ENCODE data around the gene SSH2.
"Not testable (repeated sequence)": the region's sequence is repeated elsewhere in the genome, so short reads cannot be mapped to it uniquely, and the experiment has no call there.

SSH2 gene
- total RNA-seq = 67.7 to 74.7 reads per million in 2 donors

GRCh38 chr17:29929533-29930408 lies at the start of gene SSH2:
SSH2 (minus strand) TSS chr17:29930228; CDS start chr17:29930000, 228 bp downstream.
- DNase-seq = peak; percentile 75 to 94 (median 84)

DNA sequence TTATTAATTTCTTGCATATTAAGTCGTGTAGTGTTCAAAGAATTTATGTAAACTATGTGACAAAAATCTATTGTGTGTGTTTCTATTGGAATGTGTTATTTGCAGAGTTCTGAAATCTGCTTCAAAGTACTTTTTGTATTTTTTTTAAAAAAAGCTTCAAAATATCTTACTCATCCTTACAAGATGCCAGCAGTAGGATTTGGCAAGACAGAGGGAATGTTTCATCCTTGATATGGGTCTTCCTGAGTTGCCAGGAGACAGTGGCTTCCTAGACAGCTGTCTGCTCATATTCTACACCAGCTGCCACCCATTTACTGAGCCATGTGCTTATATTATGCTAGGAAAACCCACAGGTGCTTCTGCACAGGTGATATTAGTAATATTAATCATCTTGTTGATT lies 47.8 kb upstream of the SSH2 start:
- no peak for DNase-seq

- no peak for DNase-seq
Measured at GRCh38 chr17:29973005-29973404, 43.0 kb upstream of the SSH2 start.

DNA sequence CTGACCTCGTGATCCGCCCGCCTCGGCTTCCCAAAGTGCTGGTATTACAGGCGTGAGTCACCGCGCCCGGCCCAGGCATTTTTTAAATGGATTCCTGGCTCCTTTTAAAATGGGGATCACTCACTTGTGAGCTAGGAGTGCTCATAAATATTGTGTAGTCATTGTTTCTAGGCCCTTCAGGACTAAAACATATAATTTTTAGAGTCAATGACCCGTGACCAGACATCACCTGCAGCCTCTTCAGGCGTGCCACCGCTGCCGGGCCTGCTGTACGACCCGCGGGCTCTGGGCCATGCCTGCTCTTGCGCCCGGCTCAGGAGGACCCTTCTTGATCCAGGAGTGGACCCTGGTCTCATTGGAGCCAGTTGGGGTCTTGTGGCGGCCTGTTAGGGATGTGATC lies 42.2 kb upstream of the SSH2 start:
- no peak for DNase-seq

DNA sequence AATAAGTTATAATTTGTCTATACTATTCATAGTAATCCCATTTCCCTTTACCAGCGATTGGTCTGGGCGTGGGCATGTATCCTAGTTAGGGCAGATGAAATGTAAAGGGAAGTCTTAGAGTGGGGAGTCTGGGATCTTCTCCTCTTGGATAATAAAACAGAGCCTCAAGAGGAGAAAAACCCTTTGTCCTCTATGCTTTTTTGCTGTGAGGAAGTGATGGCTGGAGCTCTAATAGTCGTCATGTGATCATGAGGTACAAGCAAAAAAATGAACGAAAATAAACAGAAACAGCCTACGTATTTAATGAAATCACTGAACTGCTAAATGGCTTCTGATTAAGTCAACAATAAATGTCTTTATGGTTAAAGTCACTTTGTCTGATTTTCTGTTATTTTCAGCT lies 38.2 kb upstream of the SSH2 start:
- no peak for DNase-seq

DNA sequence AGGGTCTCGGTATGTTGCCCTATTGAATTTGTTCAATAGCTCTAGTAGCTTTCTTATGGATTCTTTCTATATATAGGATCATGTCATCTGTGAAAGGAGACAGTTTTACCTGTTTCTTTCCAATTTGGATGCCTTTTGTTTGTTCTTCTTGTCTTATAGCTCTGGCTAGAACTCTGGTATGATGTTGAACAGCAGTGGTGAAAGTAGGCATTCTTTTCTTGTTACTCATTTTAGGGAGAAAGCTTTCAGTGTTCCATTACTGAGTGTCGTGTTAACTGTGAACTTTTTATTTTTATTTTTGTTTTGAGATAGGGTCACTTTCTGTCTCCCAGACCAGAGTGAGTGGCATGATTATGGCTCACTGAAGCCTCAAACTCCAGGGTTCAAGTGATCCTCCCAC lies 32.6 kb upstream of the SSH2 start:
- no peak for DNase-seq

DNA sequence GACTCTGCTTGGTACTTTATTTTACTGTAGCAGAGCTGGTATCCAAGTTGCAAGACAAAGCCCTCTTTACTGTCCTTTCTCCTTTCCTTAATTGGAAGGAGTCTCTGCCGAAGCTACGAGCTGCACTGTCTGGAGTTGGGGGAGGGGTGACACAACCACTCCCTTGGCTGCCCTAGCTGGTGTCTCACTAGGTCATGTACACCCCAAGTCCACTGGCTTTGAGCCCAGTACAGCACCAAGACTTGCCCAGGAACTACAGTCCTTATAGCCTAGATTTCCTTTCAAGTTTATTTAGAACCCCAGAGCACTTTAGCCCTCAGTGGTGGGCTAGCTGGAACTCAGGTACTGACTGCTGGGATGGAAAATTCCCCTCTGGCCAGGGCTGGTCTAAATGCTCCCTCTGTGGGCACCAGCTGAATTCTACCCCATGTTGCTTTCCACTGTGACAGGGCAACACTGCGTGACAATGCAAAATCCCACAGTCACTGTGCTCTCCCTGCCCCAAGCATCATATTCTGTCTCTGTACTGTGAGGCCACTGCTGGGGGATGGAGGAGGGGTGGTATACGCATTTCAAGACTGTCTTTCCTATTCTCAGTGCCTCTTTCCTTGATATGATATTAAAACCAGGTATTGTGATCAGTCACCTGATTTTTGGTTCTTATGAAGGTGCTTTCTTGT lies 29.8 kb upstream of the SSH2 start:
- no peak for DNase-seq

DNA sequence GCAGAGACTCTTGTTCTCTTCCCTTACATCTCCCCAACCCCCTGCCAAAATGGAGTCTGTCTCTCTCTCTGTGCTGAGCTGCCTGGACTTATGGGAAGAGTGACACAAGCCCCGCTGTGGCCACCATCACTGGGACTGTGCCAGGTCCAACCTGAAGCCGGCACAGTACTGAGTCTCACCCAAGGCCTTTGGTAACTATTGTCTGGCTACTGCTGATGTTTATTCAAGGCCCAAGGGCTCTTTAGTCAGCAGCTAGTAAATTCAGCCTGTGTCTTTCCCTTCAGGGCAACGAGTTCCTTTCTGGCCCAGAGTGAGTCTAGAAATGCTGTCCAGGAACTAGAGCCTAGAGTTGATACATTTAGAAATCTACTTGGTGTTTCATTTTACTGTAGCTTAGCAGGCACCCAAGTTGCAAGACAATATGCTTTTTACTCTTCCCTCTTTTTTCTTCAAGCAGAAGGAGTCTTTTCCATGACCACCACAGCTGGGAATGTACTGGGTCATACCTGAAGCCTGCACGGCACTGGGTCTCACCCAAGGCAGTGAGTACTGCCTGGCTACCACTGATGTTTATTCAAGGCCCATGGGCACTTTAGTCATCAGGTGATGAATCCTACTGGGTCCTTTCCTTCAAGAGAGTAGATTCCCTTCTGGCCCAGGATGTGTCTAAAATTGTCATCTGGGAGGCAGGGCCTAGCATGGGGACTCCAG lies 29.1 kb upstream of the SSH2 start:
- no peak for DNase-seq

DNA sequence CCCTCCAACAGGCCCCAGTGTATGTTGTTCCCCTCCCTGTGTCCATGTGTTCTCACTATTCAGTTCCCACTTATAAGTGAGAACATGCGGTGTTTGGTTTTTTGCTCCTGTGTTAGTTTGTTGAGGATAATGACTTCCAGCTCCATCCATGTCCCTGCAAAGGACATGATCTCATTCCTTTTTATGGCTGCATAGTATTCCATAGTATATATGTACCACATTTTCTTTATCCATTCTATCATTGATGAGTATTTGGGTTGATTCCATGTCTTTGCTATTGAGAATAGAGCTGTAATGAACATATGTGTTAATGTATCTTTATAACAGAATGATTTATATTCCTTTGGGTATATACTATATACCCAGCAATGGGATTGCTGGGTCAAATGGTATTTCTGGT lies 27.5 kb upstream of the SSH2 start:
- DNase-seq = not testable (repeated sequence)

DNA sequence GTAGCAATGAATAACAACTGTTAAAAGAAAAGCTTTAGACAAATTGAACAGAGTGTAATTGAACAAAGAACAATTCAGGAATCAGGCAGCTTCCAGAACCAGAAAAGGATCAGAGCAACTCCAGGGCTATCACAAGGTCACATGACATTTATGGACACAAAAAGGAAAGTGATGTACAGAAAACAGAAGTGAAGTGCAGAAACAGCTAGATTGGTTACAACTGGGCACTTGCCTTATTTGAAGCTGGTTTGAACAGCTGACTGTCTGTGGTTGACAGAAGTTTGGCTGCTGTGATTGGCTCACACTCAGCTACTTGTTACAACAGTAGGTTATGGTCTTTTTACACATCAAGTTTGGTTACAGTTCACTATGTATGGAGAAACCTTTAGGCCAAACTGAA lies 26.2 kb upstream of the SSH2 start:
- DNase-seq = no peak

- no peak for DNase-seq
Measured at GRCh38 chr17:29954405-29954804, 24.4 kb upstream of the SSH2 start.

DNA sequence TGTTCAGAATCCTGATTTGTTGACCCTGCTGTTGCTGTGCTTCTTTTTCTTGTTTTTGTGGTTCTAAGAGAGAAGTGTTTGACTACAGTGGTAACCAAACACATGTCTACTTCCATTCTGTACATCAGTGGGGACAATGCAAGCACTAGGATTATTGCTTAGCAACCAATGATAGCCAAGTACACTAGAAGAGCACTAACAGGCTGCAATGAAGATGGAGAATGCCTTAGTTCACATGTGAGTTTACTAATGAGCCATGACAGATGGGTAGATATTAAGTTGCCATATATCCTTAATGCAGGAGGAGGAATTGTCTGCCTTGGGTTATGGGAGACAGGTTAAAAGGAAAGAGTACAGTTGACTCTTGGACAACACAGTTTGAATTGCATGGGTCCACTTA lies 19.7 kb upstream of the SSH2 start:
- no peak for DNase-seq

- no peak for DNase-seq
Measured at GRCh38 chr17:29948448-29949215, 18.6 kb upstream of the SSH2 start.

DNA sequence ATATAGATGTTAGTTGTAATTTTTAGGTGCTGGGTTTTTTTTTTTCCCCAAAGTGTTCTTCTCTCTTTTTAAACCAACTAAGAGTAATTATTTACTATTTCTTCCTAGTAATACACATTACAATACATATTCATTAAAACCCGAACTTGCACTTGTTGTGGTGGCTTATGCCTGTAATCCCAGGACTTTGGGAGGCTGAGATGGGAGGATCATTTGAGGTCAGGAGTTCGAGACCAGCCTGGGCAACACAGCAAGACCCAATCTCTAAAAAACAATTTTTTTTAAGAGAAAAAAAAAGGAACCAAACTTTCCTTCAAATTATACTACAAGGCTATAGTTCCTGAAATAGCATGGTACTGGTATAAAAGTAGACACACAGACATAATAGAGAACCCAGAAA lies 15.3 kb upstream of the SSH2 start:
- no peak for DNase-seq

DNA sequence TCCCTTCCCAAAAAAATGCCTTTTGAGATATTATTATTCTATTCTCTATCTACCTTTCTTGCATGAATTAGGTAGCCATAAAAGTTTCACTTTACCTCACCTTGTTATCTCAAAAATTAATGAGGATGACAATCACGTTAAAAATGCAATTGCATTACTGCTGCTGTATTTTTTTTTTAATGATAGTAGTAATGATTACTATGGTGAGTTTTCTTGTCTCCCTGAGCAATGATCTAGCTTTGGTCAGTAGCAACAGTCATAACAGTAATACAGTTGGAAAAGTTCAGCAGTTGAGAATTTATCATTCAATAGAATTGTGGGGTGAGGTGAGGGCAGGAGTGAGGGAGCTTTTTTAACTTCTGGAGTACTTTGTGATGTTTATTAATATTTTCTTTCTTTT lies 11.3 kb upstream of the SSH2 start, which contains the start of gene EFCAB5:
TSS of gene EFCAB5 (plus strand) at position 301 of the 400 bp plus-strand sequence. CDS start 163 bp downstream, outside the sequence.
- DNase-seq = no peak

- DNase-seq = no peak
Measured at GRCh38 chr17:29936724-29937123, 6.7 kb upstream of the SSH2 start.

DNA sequence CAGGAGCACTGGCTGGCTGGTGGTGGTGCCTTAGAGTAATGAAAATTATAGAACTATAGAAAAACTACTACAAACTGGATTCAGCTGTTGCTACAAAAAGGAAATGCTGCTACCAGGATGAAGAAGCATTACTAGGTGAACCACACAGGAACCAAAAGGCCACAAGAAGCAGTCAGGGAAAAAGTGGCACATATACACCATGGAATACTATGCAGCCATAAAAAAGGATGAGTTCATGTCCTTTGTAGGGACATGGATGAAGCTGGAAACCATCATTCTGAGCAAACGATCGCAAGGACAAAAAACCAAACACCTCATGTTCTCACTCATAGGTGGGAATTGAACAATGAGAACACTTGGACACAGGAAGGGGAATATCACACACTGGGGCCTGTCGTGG lies 5.9 kb upstream of the SSH2 start:
- DNase-seq = not testable (repeated sequence)

DNA sequence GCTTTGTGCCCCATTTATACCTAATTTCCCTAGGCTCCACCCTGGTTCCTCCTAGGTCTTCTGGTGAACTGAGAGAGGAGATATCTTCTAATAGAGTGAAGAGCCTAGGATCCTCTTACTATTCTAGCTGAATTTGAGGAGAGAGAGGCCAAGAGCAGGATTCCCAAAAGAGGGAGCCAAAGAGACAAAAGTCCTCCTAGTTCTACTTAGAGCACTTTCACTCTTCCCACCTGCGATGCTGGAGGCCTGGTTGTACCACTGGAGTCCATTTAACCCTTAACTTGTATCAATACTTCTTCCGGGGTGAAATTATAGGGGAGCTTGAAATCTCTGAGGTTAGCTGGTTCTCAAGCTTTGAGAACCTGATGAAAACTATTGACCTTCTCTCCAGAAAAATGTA lies 3.4 kb upstream of the SSH2 start:
- no peak for DNase-seq

- peak; percentile 13 to 92 (median 60) for DNase-seq
Measured at GRCh38 chr17:29931231-29931932, 1.4 kb upstream of the SSH2 start.

DNA sequence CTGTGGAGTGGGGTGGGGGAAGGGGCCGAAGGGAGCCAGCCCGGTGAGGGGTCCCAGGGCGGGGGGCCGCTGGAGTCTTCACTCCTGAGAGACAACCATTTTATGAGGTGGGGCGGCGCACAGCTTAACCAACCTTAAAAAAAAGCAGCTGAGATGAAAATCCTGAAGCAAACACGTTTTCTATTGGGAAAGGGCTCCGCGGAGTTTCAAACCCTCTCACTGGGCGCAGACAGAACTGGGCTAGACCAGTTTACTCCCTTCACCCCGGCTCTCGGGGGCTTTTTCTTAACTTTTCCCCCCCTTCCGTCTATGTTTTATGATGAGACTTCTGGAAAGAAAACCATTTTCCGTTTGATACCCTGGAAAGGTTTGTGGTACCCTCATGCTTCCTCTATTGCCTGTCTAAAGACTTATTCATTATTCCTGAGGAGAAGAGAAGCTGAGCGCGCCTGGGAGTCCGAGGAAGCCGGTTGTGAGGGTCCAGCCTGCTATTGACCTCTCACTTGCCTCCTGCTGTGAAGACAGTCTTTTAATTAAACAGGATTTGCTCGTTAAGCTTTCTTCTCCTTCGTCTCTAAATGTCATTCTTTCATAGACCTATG lies 482 bp upstream of the SSH2 start:
- DNase-seq = no peak

GRCh38 chr17:29929006-29929532 lies 959 bp downstream of the SSH2 start:
- peak in 1 of 5 experiments; percentile 73 for DNase-seq
